ENCODE results near the gene ADAMTS17.
"Not testable (repeated sequence)": the region's sequence is repeated elsewhere in the genome, so short reads cannot be mapped to it uniquely, and the experiment has no call there.

ADAMTS17 gene

GRCh38 chr15:100078511-100079220 lies 263.1 kb downstream of the ADAMTS17 start:
- DNase-seq, result no peak

DNA sequence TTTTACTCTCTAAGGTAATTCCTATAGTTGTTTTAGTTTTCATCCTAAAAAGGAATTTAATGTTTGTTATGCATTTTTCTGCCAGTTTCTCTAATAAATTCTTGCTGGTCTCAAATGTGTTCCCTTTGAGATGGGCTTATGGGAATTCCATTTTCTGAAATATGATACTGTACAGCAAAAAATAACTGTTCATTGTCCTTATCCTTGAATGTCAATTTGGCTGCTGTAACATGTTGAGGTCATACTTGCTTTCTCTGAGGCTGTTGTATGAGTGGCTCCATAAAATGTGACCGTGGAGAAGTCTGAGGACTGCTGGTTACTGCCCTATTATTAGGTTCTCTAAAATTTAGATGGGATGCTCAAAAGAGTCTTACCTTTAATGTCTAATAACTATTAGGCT lies 266.5 kb downstream of the ADAMTS17 start:
- no peak for DNase-seq

DNA sequence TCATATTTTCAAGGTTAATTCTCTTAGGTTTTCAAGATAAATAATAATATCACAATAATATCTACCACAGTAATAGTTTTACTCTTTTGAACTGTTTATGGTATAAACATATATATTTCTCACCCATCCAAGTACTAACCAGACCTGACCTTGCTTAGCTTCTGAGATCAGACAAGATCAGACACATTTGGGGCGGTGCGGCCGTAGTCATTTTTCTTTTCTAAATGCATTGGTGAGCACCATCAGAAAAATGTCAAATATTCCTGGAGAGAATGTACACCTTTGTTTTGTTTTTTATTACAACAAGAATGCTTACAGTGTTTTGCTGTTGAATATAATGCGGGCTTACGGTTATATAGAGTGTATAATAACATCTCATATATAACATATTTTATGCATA lies 267.8 kb downstream of the ADAMTS17 start:
- DNase-seq, result no peak

- not testable (repeated sequence) for DNase-seq
Measured at GRCh38 chr15:100066521-100067280, 275.1 kb downstream of the ADAMTS17 start.

GRCh38 chr15:100061944-100062343 lies 279.8 kb downstream of the ADAMTS17 start:
- DNase-seq, result no peak

- no peak for DNase-seq
Measured at GRCh38 chr15:100060276-100060926, 281.4 kb downstream of the ADAMTS17 start.

GRCh38 chr15:100059521-100059920 lies 282.3 kb downstream of the ADAMTS17 start:
- DNase-seq, result no peak

DNA sequence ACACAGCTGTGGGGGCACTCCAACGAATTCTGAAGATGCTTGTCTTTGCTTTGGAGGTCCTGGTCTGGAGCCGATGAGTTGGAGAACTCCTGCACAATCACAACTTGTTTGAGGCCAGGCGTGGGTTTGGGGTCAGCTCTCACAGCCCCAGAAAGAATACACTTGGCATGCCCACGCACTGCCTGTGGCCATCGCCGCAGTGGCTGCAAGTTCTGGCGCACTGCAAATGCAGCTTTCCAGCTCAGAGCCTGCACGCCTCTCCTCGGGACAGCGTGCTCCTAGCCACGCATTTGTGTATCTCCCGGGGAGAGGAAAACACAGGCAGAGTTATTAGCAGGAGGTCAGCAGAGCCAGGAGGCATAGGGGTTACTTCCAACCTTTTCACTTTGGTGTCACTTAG lies 282.7 kb downstream of the ADAMTS17 start:
- no peak for DNase-seq

- DNase-seq, result no peak
Measured at GRCh38 chr15:100058458-100058857, 283.3 kb downstream of the ADAMTS17 start.

- no peak for DNase-seq
Measured at GRCh38 chr15:100057281-100057680, 284.5 kb downstream of the ADAMTS17 start.

GRCh38 chr15:100056411-100057072 lies 285.2 kb downstream of the ADAMTS17 start:
- no peak for DNase-seq

- DNase-seq, result no peak
Measured at GRCh38 chr15:100055821-100056220, 286.0 kb downstream of the ADAMTS17 start.

DNA sequence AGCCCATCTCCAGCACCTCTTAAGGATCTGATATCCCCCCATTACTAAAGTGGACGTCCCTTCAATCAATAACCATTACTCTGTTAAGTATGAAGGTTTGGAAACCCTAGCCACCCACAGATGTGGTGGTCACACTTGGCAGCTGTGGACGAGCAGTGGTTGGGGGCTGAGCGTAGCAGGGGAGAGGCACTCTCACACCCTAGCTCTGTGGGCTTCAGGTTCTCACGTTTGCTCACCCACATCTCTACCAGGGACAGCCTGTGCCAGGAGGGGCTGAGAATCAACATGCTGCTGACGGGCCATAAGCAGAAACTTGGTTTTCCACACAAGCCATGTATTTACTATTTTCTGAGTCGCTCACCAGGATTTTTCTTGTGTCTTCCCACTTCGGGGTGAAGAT lies 287.2 kb downstream of the ADAMTS17 start:
- DNase-seq, result no peak

DNA sequence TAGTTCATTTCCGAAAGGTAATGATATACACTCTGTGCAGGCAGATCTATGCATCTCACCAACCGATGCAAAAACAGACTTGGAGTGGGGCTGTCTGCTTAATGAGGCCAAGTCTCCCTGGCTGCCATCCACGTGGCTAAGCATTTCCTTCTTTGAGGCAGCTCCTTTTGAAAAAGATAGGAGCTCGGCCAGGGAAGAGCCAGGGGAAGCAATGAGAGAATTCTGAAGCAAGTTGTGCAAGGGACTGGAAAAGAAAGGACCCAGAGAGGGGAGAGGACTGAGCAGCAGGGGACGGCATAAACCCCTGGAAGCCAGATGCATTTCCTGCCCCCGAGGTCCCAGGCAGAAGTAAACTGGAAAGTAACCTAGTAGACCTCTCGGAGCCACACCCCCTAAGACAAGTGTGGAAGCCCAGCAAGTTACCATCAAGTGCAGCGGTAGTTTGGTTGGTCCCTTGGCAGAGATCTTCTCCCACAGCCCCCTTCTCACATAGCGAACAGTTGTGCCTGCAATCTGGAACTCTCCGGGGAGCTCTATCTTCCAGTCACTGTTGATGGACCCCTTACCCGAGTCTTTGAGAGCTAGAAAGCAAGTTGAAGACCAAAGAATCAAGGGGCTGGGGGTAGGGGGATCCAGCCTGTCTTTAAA lies 288.2 kb downstream of the ADAMTS17 start:
- DNase-seq, result no peak

DNA sequence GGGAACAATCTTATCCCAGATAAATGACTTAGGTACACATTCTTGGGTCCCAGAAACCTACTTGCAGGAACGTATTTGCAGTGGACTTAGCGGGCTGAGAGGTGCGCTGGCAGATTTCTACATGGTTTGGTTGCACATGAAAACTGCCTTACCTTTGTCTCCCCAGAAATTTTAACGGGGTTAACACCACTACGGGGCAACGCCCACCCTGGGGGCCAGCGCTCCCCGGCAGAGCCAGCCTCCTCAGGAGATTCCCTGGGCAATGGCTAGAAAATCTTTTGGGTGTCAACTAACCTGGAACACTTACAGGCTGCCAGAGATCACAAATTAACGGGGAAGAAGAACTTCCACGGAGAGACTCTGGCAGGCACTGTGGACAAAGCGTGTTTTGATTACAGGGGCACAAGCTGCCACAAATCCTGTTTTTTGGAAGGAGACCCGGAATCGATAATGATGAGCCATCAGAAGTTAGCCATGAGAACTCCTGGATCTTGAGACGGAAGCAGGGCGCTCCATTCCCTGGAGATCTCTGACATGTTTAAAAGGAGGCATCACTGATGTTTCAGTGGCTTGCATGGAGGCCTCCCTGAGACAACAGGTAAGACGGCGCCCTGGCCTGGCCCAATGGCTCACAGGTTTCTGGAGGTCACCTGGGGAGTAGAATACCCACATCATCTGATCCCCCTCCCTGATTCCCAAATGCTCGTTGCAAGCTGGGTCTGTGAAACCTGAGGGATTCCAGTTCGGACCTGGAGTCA lies 288.9 kb downstream of the ADAMTS17 start:
- no peak for DNase-seq

GRCh38 chr15:100050877-100051786 lies 290.6 kb downstream of the ADAMTS17 start:
- DNase-seq, result no peak

DNA sequence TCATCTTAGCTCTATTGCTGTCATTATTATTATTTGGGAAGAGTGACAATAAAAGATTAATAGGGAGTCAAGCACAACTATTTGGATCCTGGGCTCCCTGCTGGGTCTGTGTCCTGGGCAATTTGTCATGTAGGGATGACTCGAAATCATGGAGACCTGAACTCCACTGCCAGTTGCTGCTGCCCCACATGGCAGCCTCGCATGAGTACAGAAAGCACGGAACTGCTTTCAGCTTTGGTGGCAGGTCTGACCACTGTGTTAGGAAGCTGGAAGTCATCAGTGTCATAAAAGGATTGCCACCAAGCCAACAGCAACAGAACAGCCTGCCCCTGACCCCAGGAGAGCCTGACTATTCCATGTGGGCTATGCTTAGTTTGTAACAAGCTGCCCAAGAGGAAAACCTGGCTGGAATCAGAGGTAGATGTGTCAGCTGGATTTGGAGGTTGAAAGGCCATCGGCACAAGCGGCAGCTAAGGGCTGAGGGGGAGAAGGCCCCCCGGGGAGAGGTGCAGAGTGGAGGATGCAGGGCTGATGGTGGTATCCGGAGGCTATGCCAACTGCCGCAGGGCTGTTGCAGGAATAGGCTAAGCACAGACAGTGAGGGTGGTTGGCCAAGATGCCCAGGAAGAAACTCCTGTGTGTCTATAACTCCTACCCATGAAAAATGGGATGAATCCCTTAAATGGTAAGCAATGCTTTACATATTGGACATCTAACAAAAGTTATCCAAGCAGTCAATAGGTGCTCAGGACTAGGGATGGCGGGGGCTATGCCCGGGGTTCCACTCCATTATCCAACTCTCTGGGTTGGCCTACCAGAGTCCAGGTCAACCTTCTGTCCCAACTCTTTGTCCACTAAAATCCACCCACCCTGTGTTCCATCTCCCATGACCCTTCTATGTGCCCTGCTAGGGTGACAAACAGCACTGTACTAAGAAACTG lies 291.6 kb downstream of the ADAMTS17 start:
- no peak for DNase-seq

GRCh38 chr15:100049483-100049882 lies 292.3 kb downstream of the ADAMTS17 start:
- DNase-seq, result no peak

- no peak for DNase-seq
Measured at GRCh38 chr15:100048736-100049135, 293.0 kb downstream of the ADAMTS17 start.
